Measurements from ENCODE around the gene TFRC. TPM values are rescaled to one million over a fixed set of nuclear protein-coding genes. Genes with fewer than 3 reads are reported as not detected.
"Not testable (repeated sequence)": the region's sequence is repeated elsewhere in the genome, so short reads cannot be mapped to it uniquely, and the experiment has no call there.

TFRC gene
- total RNA-seq, 1 donor from 2014 or later, result 76.4 TPM

GRCh38 chr3:196111939-196112386, 30.1 kb upstream of the TFRC start:
- H3K27me3 ChIP-seq (ENCODE audit: low read depth), result no peaks in the 10 kb centered on the region
- H3K4me3 ChIP-seq, result no peak overlapping the region
- H3K36me3 ChIP-seq, result no peaks in the 10 kb centered on the region
- H3K27ac ChIP-seq (replicated peaks), result no peak overlapping the region
- no peak for DNase-seq
- TF ChIP-seq CTCF (IDR thresholded peaks at IDR 0.05; ENCODE audit: borderline replicate concordance), result no peak
- H3K4me1 ChIP-seq, result no peaks in the 10 kb centered on the region
- H3K9me3 ChIP-seq (replicated peaks), result no peaks in the 10 kb centered on the region
- intact Hi-C loops (cut with micrococcal nuclease), result no loop called here

GRCh38 chr3:196108075-196108743, 26.3 kb upstream of the TFRC start:
- DNase-seq, result no peak
- no peak for TF ChIP-seq CTCF (IDR thresholded peaks at IDR 0.05; ENCODE audit: borderline replicate concordance)
- Histone ChIP-seq H3K4me3 (no peak overlapping the region), H3K9me3 (replicated peaks) (no peaks in the 10 kb centered on the region), H3K36me3 (no peaks in the 10 kb centered on the region), H3K27me3 (ENCODE audit: low read depth) (no peaks in the 10 kb centered on the region), H3K27ac (replicated peaks) (no peak overlapping the region), H3K4me1 (no peaks in the 10 kb centered on the region)
- intact Hi-C loops (cut with micrococcal nuclease), result no loop called here

GRCh38 chr3:196104707-196105106, 22.8 kb upstream of the TFRC start:
- H3K4me3 ChIP-seq; H3K27me3 ChIP-seq (ENCODE audit: low read depth); H3K4me1 ChIP-seq; H3K36me3 ChIP-seq; H3K27ac ChIP-seq (replicated peaks); H3K9me3 ChIP-seq (replicated peaks); DNase-seq; intact Hi-C loops (cut with micrococcal nuclease): not testable (repeated sequence)

- H3K4me1 ChIP-seq; H3K36me3 ChIP-seq; DNase-seq; H3K27ac ChIP-seq (replicated peaks); H3K4me3 ChIP-seq; H3K9me3 ChIP-seq (replicated peaks); H3K27me3 ChIP-seq (ENCODE audit: low read depth); intact Hi-C loops (cut with micrococcal nuclease): not testable (repeated sequence)
Observed at GRCh38 chr3:196098365-196098980, 16.6 kb upstream of the TFRC start.

GRCh38 chr3:196097373-196098154, 15.7 kb upstream of the TFRC start:
- Histone ChIP-seq H3K4me1 (peaks cover 8% of the 10 kb centered on the region), H3K9me3 (replicated peaks) (peaks cover under 1% of the 10 kb centered on the region), H3K27me3 (ENCODE audit: low read depth) (no peaks in the 10 kb centered on the region), H3K4me3 (no peak overlapping the region), H3K27ac (replicated peaks) (no peak overlapping the region), H3K36me3 (no peaks in the 10 kb centered on the region)
- TF ChIP-seq CTCF (IDR thresholded peaks at IDR 0.05; ENCODE audit: borderline replicate concordance), result no peak
- intact Hi-C loops (cut with micrococcal nuclease), result no loop called here
- DNase-seq, result no peak

GRCh38 chr3:196096382-196096953, 14.6 kb upstream of the TFRC start:
- peak overlapping the region; percentile 83 for H3K27ac ChIP-seq (replicated peaks)
- DNase-seq, result peak; percentile 54
- H3K9me3 ChIP-seq (replicated peaks), result no peaks in the 10 kb centered on the region
- intact Hi-C loops (cut with micrococcal nuclease), result no loop called here
- no peak for TF ChIP-seq CTCF (IDR thresholded peaks at IDR 0.05; ENCODE audit: borderline replicate concordance)
- H3K36me3 ChIP-seq, result no peaks in the 10 kb centered on the region
- peak overlapping the region; percentile 41 for H3K4me3 ChIP-seq
- H3K4me1 ChIP-seq, result peaks cover 8% of the 10 kb centered on the region
- no peaks in the 10 kb centered on the region for H3K27me3 ChIP-seq (ENCODE audit: low read depth)

Data from left ventricle myocardium inferior (tissue), 1 donor.